HepG2 (cell line): ENCODE results near the gene ZIM2. TPM values are rescaled to one million over a fixed set of nuclear protein-coding genes. Genes with fewer than 3 reads are reported as not detected.

Experiments used
- AKNA ChIP-seq: sonication (generic); formaldehyde crosslinking; IDR thresholded peaks from 2 replicates; pipeline ENCODE4 v1.4.0; 2020; ENCODE audit warnings: missing genetic modification reagents, borderline replicate concordance
- CCAR2 ChIP-seq: fragments of 200-400 bp; formaldehyde crosslinking; optimal IDR thresholded peaks from 2 replicates; pipeline ENCODE3; 2018; ENCODE audit warnings: low read depth, mild to moderate bottlenecking, low read length, moderate library complexity
- FOXO4 ChIP-seq: sonication (generic); formaldehyde crosslinking; conservative IDR thresholded peaks from 2 replicates; pipeline ENCODE4 v1.8.1; 2023; ENCODE audit warnings: missing genetic modification reagents
- IKZF1 ChIP-seq: fragments of 450-650 bp; IDR thresholded peaks from 2 replicates; pipeline ENCODE4 v1.7.1; 2016
- JUN ChIP-seq: sonication (generic); formaldehyde crosslinking; IDR thresholded peaks from 2 replicates; pipeline ENCODE4 v1.4.0; 2020; ENCODE audit warnings: mild to moderate bottlenecking, missing genetic modification reagents
- NCOR1 ChIP-seq: fragments of 200-600 bp; sonication (generic); IDR thresholded peaks from 2 replicates; pipeline ENCODE4 v1.7.0; 2017; ENCODE audit warnings: antibody characterized with exemption, low read length, borderline replicate concordance
- RXRB ChIP-seq: IDR thresholded peaks from 2 replicates; pipeline ENCODE4 v1.6.1; 2016; ENCODE audit warnings: borderline replicate concordance, missing genetic modification reagents, missing compliant biosample characterization
- SMARCE1 ChIP-seq: fragments of 450-650 bp; IDR thresholded peaks from 2 replicates; pipeline ENCODE4 v1.6.1; 2017; ENCODE audit warnings: borderline replicate concordance
- SOX6 ChIP-seq, 2 experiments: fragments of 450-650 bp in 1 of 2; sonication (generic) in 1 of 2; formaldehyde crosslinking in 1 of 2; IDR thresholded peaks; 2 replicates each; pipeline versions ENCODE4 v1.4.0 to v1.6.1; 2017 to 2020; ENCODE audit warnings: antibody characterized with exemption in 1 of 2, mild to moderate bottlenecking in 1 of 2, missing genetic modification reagents in 1 of 2
- SPEN ChIP-seq: sonication (generic); formaldehyde crosslinking; IDR thresholded peaks from 2 replicates; pipeline ENCODE4 v1.5.1; 2020; ENCODE audit warnings: low read depth, mild to moderate bottlenecking, missing genetic modification reagents
- TAF15 ChIP-seq: fragments of 200-400 bp; formaldehyde crosslinking; IDR thresholded peaks from one replicate; pipeline ENCODE4 v1.6.1; 2018; ENCODE audit warnings: mild to moderate bottlenecking, low read depth, low read length; ENCODE audit not compliant: poor library complexity, severe bottlenecking
- TCF12 ChIP-seq, 2 experiments: fragments of 450-650 bp in 1 of 2; sonication (generic) in 1 of 2; formaldehyde crosslinking in 1 of 2; IDR thresholded peaks; 2 replicates each; pipeline versions ENCODE4 v1.6.1 to v1.8.0; 2017 to 2022; ENCODE audit warnings: antibody characterized with exemption in 1 of 2, mild to moderate bottlenecking in 1 of 2, missing genetic modification reagents in 1 of 2, moderate library complexity in 1 of 2
- ZBTB42 ChIP-seq: sonication (generic); formaldehyde crosslinking; IDR thresholded peaks from 2 replicates; pipeline ENCODE4 v1.5.0; 2020; ENCODE audit warnings: mild to moderate bottlenecking, missing genetic modification reagents
- ZFP82 ChIP-seq: sonication (generic); formaldehyde crosslinking; IDR thresholded peaks from 2 replicates; pipeline ENCODE4 v1.5.1; 2020; ENCODE audit warnings: mild to moderate bottlenecking, missing genetic modification reagents, borderline replicate concordance
- ZNF138 ChIP-seq: sonication (generic); formaldehyde crosslinking; IDR thresholded peaks from 2 replicates; pipeline ENCODE4 v1.5.0; 2020; ENCODE audit warnings: mild to moderate bottlenecking, low read depth, missing genetic modification reagents
- ZNF530 ChIP-seq: sonication (generic); formaldehyde crosslinking; IDR thresholded peaks from 2 replicates; pipeline ENCODE4 v1.5.0; 2020; ENCODE audit warnings: low read depth, mild to moderate bottlenecking, missing genetic modification reagents
- ZNF580 ChIP-seq: IDR thresholded peaks from 2 replicates; pipeline ENCODE4 v1.6.1; 2016; ENCODE audit warnings: low read depth, borderline replicate concordance
- ZNF704 ChIP-seq: sonication (generic); formaldehyde crosslinking; IDR thresholded peaks from 2 replicates; pipeline ENCODE4 v1.8.1; 2023; ENCODE audit warnings: mild to moderate bottlenecking, inconsistent platforms, moderate library complexity, missing genetic modification reagents, borderline replicate concordance
- polyA plus RNA-seq, 8 experiments: library from polyadenylated mRNA; depleted of rRNA in 3 of 8; stranded (reverse) in 7 of 8; unstranded in 1 of 8; fragments of >200 nt; fragmentation: Illumina TruSeq in 4 of 8; extraction: Trizol in 4 of 8; gene quantifications; 2 replicates each; pipeline versions ENCODE4 v1.2.1 to v1.2.3, GENCODE V29; 2011 to 2016; ENCODE audit warnings: low read depth in 4 of 8, missing spikeins in 1 of 8, mixed read lengths in 1 of 8; ENCODE audit not compliant: insufficient read depth in 1 of 8
- total RNA-seq, 5 experiments: library from RNA; depleted of rRNA; stranded (reverse); fragments of >200 nt; fragmentation: Illumina TruSeq; extraction: Trizol; gene quantifications; 2 replicates each; pipeline ENCODE4 v1.2.3, GENCODE V29; 2016; ENCODE audit warnings: low read depth in 1 of 5

ZIM2 gene
- total and polyA plus RNA-seq, 2 of the 13 experiments (the other 11 are each of a cell fraction or from before 2014, with no cell fraction given), result 7.2 to 10.3 TPM

GRCh38 chr19:56880592-56881190, 40.2 kb upstream of the ZIM2 start (continued):
- TF ChIP-seq AKNA (CRISPR knock-in tag) (no peak), JUN (CRISPR knock-in tag) (0 out of 2 replicates have a peak, but pooled peaks have one; percentile 50), NCOR1 (peak; percentile 46; the same call in 1 of the 2 replicates), IKZF1 (no peak), SOX6 (IDR thresholded peaks at IDR 0.05) (no peak), SOX6 (CRISPR knock-in tag; IDR thresholded peaks at IDR 0.05) (peak; percentile 88), ZFP82 (CRISPR knock-in tag) (no peak), ZNF704 (CRISPR knock-in tag) (no peak), CCAR2 (no peak), FOXO4 (CRISPR knock-in tag) (no peak), ZBTB42 (peak; percentile 23; the same call in 1 of the 2 replicates), TAF15 (no peak), ZNF580 (CRISPR knock-in tag) (peak; percentile 41; the same call in 1 of the 2 replicates), RXRB (CRISPR knock-in tag) (peak; percentile 88), SPEN (peak; percentile 72), SMARCE1 (no peak), ZNF138 (CRISPR knock-in tag) (0 out of 2 replicates have a peak, but pooled peaks have one; percentile 17), TCF12 (IDR thresholded peaks at IDR 0.05) (no peak), TCF12 (CRISPR knock-in tag; IDR thresholded peaks at IDR 0.05) (peak; percentile 57; the same call in 1 of the 2 replicates), ZNF530 (CRISPR knock-in tag) (no peak)
